Esophagus mucosa (tissue), 1 donor: ENCODE data around the gene H6PD. TPM values are rescaled to one million over a fixed set of nuclear protein-coding genes. Genes with fewer than 3 reads are reported as not detected.

ENCODE experiments used
- ATAC-seq: fragments of 200-7000 bp; cut with Tn5 transposase; one replicate; pipeline ENCODE4 v1.9.1; 2020
- total RNA-seq: library from RNA; stranded (reverse); gene quantifications from one replicate; pipeline ENCODE4 v1.2.4, GENCODE V29; 2023
- donor health status: DM: yes; HTN: yes; CAD: no.

Gene H6PD
- total RNA-seq, 1 donor from 2014 or later: 20.4 TPM

DNA sequence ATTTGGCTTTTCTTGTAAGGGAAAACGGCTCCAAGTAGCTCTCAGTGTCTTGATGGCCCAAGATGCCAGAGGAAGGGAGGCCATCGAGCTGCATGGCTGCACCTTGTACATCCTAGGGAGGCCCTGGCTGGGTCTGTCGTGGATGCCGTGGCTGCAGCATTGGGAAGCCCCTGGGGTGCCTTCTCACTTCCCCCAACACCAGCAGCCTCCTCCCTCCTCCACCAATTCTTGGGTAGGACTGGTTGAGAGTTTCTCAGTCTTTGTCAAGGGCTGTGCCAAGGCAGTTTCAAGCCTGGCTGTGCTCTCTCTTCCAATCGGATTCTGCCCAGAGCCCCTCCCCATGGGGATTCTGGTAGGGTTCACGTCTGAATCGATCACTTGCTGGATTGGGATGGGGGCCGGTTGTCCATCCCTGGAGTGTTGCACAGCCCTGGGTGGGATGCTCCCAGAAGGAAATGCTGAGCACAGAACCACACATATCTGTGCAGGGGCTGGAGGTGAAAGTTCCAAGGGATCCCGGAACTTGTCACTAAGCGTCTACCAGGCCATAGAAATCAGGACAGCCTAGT lies 44.1 kb downstream of the H6PD start:
- no peak for ATAC-seq

DNA sequence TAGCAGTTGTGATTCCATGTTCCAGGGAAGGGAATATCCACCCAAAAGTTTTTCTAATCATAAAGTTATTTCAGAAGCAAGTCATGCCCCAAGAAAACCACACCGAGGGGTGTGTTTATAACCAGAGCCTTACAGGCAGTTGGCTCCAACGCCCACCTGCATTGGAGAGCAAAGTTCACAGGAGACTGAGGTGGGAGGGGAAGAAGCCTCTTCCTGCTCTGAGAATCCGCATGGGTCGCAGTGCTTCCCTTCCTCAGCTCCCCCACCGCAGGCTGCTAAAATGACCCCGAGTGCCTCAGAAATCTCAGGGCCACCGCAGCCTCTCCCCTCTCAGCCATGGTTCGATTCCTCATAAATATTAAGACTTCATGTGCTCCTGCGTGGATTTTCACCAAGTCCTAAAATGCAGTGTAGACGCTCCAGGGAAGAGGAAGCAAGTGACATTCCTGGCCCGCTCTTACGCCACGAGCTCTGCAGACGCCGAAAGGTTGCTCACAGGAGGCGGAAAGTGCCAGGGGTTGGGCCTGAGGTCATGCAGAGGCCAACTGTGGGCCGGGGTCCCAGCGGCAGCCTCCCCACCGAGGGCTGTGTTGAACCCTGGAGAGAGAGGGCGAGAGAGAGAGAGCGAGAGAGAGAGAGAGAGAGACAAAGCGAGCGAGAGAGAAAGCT lies 44.7 kb downstream of the H6PD start:
- ATAC-seq: no peak

DNA sequence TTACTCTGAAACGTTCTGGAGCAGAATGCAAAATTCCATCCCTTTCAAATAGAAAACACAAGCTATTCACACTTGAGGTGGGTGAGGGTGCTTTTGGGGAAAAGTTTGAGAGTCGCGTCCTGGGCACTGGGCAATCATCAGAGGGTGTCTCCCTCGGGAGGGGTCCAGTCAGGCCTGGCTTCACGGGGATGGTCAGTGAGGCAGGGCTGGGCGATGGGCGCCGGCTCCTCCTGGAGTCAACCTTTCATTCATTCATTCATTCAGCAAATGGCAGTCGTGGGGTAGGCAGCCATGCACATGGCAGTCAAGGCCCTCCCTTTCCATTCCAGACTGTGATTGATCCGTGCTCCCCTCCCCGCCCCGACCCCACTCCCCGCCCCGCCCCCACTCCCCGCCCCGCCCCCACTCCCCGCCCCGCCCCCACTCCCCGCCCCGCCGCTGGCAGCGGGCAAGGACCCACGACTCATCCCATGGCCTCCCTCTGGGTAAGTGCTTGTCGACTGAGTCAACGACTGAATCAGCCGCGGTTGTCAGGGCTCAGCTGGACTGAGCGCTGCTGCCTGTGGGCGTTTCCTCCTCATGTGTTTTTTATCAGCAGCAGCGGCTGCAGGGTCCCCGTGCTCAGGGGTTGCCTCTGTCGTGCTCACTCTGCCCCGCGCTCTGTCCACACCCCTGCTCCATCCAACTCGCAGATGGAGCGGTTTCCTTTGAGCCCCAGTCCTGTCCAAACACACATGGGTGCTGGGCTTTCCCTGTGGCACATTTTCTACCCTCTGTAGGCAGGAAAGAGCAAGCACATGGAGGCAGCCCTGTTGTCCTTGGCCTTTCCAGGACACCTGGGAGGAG lies 45.7 kb downstream of the H6PD start:
- peak; percentile 68 for ATAC-seq

DNA sequence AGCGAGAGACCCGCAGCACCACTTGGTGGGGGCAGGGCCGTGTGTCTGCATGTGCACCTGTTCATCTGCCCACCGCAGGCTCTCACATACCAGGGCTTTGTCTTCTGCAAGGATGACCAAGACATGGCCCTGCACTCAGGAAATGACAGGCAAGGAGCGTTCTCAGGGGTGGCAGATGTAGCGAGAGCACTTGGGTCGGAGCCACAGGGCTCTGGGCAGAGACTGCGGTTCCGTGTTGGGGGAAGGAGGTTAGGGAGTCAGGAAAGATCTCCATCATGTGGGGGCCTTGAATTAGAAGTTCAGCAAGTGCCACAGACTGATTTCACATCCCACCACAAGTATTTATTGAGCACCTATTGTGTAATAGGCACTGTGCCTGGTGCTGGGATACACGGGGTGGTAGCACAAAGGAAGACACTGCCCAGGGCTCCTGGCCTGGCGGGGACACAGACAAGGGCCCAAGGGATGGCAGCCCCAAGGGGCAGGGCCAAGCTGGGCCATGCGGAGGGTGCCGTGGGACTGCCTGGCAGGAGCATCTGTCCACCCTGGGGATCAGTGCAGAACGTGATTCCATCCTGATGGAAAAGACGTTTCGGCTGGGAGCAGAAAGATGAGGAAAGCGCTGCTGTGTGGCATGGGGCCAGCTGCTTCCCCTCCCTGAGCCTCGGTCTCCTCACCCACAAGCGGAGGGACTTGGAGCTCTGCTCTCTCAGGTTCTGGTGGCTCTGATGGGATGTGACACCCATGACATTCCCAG lies 46.7 kb downstream of the H6PD start:
- no peak for ATAC-seq

DNA sequence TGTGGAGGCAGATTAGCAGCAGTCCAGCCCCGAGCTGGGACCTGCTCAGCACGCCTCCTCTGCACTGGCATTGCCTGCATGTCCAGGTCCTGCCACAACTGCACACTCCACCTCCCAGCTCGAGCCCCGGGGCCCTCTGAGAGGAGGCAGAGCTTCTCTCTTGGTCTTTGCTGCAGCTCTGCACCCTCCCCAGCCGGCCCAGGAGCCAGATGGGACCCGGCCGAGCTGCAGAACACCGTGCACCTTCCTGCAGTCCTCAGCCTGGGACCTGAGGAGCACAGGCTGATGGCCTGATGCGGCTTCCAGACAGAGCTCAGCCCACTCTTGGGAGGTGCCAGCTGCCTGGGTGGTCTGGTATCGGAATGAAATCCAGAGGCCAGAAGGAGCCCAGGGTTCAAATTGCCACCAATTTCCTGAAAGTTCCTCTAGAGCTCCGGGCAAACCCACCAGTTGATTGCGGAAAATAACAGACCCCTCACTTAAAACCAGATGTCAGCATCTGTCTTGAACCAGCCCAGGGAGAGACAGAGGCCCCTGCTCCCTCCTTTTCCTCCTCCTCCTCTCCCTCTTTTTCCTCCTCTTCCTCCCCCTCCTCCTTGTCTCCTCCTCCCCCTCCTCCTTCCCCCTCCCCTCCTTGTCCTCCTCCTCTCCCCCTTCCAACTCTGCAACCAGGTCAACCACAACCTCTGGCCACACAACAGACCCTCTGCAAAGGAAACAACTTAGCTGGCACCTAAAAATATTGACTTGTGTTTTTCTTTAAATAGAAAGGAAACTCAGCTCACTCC lies 47.5 kb downstream of the H6PD start:
- ATAC-seq: peak; percentile 48

DNA sequence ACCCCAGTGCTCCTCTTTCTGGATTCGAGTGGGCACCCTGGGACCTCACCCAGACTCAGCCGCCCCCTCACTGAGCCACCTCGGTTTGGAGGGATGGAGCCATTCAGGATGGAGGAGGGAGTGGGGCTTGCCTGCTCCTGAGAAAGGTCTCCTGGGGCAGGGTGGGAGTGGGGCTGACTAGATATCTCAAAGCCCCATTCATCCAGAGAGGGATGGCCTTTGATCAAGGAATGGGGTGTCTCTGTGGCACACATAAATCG lies 48.1 kb downstream of the H6PD start:
- no peak for ATAC-seq

DNA sequence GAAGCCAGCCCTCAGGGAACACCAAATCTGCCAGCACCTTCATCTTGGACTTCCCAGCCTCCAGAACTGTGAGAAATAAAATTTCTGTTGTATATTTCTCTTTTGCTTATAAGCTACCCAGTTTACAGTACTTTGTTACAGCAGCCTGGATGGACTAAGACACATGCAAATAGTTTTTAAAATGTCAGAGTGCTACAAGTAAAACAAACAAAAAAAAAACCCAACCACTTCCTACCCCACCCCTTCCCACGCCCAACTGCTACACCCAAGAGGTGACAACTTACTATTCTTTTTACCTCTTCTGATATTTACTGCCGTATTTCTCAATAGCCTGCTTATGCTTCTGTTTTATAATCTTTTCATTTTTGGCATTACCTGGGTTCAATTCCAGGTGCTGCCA lies 49.5 kb downstream of the H6PD start:
- ATAC-seq: peak; percentile 17

DNA sequence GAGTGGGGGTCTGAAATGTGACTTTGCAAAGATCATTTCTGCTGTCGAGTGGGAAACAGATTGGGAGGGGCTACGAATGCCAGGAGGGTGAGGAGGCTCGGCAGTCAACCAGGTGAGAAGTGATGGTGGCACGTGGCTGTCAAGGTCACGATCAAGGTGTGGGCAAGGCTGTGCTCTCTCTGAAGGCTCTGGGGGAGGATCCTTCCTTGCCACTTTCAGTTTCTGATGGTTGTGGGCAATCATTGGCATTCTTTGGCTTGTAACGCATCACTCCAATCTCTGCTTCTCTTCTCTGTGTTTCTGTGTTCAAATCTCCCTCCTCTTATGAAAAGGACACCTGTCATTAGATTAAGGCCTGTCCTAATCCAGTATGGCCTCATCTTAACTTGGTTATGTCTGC lies 52.0 kb downstream of the H6PD start:
- ATAC-seq: no peak

DNA sequence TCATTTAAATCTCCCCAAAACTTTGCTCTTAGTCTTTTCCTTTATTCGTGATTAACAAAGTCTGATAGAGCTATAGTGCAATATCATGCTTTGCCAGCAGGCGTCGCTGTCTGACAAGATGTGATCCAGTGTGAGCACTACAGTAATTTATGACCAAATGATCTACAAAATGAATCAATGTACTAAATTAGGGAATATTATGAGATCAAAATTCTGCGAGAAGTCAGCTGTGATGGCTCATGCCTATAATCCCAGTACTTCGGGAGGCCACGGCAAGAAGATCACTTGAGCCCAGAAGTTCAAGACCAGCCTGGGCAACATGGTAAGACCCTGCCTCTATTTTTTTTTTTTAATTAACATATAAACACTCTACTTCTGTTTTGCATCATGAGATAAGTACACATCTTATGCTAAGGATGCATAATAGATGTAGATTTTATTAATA lies 54.5 kb downstream of the H6PD start:
- peak; percentile 34 for ATAC-seq

DNA sequence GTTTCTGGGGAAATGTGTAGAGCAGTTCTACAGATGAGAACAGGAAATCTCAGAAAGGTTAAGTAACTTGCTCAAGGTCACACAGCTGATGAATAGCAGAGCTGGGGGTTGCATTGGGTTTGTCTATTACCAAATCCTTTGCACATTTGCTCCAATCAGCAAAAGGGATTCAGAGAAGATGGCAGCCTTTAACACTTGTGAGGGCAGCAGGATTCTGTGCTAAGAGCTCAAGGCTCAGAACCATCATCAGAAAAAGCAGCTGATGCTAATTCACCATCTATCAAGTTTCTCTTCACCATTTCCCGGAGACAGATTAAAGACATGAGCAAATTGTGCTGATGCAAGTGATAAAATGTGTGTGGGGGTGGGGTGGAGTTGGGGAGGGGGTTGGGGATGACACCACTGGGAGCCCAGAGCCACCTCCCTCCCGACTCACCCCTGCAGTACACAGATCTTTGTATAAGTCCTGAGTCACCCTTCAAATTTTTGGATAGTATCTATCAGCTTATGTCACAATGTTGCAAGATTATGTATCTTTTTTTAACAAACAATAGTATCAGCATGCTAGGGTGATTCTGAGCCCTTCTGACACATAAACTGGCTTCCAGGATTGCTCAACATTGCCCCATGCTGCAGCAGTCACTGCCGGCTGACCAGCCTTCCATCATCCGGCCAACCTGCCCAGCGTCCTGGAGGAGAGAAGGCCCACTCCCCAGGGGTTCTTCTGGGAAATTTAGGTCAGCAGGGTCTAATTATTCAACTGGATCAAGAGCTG lies 55.3 kb downstream of the H6PD start:
- ATAC-seq: peak; percentile 58

DNA sequence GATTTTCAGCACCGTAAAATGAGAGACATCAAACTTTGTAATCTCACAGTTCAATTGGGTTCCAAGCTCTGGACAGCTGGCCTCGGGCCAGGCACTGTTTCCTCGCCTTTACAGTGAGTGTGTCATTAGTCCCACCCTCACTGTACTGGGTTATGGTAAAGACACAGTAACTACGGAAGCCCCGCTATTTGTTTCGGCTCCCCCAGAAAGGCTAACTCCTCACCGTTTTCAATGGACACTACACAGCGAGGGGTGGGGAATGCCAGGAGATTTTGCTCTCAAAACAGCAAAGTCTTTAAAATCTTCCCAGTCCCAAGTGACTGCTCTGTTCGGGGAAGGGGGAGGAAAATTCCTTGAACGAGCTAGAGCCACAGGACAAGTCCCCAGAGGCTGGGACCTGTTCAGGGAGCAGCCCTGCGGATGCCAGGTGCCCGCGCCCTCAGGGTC lies 57.4 kb downstream of the H6PD start:
- no peak for ATAC-seq

DNA sequence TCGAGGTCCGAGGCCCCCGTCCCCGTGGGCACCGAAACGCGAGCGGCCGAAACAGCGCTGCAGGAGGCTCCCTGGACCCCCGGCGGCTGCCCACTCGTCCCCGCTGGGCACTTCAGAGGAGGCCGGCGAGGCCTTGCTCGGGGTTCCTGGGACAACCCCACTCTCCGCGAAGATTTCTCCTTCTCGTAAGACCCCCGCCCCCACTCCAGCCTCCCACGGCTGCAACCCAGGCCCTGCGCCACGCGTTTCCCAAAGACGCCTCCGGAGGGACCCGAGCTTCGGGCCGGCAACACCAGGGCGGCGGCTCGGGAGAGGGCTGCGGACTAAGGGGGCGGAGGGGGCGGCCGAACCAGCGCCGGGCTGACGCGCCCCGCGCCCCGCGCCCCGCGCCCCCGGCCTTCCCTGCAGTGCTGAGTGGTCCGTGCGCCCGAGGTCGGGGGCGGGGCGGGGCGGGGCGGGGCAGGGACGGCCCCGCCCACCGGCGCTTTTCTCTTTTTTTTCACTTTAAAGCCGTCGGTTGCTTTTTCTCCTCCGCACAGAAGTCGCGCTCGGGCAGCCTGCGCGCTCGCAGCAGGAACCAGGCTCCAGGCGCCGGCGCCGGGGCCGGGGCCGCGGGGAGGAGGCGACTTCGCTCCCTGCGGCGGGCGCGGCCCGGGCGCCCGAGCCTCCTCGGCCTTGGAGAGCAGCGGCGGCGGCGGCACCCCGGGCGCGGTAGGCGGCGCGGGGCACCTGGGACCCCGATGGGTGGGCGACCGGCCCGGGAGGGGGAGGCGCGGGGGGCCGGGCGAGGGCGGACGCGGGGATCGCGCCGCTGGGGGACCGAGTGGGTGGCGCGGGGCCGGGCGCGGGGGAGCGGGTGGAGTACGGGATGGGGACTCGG lies 58.0 kb downstream of the H6PD start, which contains the start of gene SPSB1:
Gene SPSB1, plus strand, starts transcription at position 534 of the 880 bp plus-strand sequence. CDS start 62,998 bp downstream, outside the sequence.
- peak; percentile 35 for ATAC-seq

DNA sequence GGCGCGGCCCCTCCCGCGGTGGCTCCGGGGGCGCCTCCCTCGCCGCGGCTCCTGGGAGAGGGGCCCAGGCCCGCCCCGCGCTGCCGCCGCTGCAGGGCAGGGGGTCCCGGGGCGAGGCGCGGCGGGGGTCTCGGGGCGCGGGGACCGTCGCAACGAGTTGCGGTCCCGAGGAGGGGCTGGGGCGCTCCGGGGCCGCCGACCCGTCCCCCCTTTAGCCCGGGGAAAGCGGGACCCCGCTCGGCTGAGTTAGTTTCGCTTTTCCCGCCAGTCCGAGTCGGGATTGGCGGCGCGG lies 58.6 kb downstream of the H6PD start:
- ATAC-seq: no peak

DNA sequence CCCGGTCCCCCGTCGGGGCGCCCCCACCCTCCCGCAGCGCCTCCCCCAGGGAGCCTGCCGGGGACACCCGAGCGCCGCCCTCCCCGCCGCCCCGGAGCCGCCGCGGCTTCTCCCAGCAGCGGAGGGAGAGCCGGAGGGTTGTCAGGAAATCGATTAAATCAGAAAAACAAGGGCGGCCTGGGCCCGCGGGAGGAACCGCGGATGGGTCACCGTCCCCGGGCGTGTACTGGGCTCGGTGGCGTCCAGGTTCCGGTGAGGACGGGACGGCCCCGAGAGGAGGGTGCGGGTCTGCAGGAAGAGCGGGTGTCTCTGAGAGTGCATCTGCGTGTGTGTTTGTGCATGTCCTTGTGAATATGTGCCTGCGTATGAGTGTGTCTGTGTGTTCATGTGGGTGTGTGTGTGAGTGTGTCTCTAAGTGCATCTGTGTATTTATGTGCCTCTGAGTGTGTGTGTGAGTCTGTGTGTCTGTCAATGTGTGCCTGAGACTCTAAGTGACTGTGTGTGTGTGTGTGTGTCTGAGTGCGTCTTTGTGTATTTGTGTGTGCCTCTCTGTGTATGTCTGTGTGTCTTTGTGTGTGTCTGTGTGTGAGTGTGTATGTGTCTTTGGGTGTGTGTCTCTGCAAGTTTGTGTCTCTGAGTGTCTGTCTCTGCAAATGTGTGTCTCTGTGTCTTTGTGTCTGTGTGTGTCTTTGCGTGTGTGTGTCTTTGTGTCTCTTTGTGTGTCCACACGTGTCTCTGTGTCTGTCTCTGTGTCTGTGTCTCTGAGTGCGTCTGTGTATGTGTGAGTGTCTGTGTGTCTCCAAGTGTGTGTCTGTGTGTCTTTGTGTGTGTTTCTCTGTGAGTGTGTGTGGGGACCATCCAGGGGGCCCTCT lies 59.2 kb downstream of the H6PD start:
- peak; percentile 2 for ATAC-seq

DNA sequence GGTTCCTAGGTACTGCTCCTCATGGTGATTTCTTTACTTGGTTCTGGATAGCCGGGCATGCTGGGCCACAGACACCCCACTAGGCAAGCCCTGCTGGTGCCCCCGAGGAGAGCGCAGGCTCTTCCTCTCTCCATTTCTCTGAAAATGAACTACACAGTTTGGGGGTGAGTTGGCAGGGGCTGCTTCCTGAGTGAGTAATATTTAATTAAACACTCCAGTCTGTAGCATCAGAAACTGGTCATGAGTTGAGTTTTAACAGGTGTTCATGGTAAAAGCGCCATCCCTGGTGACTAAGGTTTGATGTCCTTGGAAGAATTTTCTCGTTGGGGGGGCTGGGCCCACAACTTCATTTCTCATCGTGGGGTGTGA lies 59.8 kb downstream of the H6PD start:
- ATAC-seq: peak; percentile 0

DNA sequence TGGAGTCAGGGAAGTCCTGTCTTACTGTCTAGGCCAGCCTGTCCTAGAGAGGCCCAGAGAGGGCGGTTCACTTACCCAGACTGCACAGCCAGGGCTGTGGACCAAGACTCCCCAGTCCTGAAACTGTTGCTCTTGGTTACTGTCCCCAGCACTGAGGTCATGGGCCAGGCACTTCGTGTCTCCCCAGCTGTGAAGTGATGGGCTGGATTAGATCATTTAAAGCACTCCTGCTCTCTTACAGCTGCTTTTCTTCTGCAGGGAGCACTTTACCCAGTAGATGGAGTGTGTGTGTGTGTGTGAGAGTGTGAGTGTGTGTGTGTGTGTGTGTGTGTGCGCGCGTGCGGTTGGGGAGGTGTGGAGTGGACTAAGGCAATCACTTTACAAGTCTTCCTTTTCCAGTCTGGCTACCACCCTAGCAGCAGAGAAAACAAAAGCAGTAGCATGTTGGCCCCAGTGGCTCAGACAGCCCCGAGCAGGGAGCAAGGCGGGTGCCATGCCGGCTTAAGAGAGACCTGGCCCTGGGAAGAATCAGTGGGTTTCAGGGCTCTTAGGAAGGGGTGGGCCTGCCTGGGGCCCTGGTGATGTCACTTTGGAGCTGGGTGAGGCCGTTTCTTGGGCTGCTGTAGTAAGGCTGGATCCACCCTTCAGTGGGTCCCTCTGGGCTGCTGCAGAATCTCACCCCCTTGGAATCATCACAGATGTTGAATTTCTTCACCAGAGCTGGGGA lies 60.5 kb downstream of the H6PD start:
- ATAC-seq: peak; percentile 37

DNA sequence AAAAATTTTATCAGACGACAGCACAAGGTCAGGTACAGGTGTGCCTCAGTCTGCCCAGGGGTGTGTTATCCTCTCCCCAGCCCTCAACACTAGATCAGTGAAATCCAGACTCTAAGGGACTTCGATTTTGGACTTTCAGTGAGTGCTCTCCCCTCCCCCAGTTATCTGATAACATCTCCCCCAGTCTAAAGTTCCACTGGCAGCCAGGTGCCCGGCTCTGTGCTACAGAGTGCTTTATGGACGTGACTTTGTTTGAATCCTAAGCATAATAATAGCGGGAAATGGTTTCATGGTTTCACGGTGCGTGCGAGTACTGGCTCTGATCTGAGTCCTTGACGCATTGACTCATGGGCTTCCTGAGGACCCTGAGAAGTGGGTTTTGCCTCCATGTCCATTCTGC lies 61.3 kb downstream of the H6PD start:
- no peak for ATAC-seq

DNA sequence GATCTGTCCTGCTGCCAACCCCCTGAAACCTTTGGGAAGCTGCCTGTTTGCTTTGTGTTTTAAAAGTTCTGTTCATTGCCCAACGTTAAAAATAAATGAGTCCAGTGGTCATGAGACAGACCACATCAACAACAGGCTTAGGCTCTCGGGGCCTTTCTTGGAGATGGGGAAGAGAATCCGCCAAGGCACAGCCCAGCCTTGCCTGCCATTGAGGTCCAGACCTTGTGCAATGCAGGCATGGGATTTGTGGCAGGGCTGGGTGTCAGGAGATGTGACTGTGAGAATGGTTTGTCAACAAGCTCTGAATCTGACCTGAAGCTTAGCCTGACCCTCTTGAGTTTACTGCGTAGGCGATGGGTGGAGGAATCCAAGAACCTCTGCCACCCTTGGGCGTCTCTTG lies 62.3 kb downstream of the H6PD start:
- no peak for ATAC-seq

DNA sequence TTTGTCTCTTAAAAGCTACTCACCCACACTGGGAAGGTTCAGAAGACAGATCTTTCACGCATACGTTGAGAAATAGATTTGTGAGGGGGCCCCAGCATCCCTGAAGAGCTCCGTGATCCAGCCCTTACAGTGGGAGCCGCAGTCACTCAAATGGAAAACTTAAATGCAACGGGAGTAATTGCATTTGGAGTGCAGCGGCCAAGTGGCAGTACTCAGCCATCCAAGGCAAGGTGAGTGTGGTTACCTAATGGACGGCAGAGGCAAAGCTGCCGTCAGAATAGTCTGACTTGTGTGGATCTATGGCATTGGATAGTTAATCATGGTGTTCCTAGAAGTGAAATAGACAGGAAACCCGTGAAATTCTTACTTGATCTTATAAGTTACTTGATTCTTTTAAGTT lies 63.3 kb downstream of the H6PD start:
- no peak for ATAC-seq
